Left forelimb (tissue), 1 donor: ENCODE results near the gene HOXA10.
A peak's percentile ranks its signal among the peaks of the same experiment; 100 is the strongest.

Experiments
- DNase-seq: peaks from one replicate; pipeline ENCODE4 v3.0.0-alpha.2; 2018; ENCODE audit warnings: low spot score

Gene HOXA10

GRCh38 chr7:27145165-27145913 lies 28.8 kb downstream of the HOXA10 start:
- peak; percentile 67 for DNase-seq

- DNase-seq, result peak; percentile 66
Measured at GRCh38 chr7:27144781-27145164, 29.3 kb downstream of the HOXA10 start.

- peak; percentile 60 for DNase-seq
Measured at GRCh38 chr7:27143950-27144780, 30.0 kb downstream of the HOXA10 start.

- peak; percentile 87 for DNase-seq
Measured at GRCh38 chr7:27143023-27143949, 30.8 kb downstream of the HOXA10 start, which contains the start of gene HOXA5. Gene HOXA5, minus strand, starts transcription at chr7:27143681. Its CDS starts 74 bp downstream, at chr7:27143607.

- DNase-seq, result no peak
Measured at GRCh38 chr7:27142580-27143022, 31.5 kb downstream of the HOXA10 start.

- peak; percentile 65 for DNase-seq
Measured at GRCh38 chr7:27141923-27142579, 32.1 kb downstream of the HOXA10 start.

- peak; percentile 51 for DNase-seq
Measured at GRCh38 chr7:27141137-27141922, 32.8 kb downstream of the HOXA10 start.

- peak; percentile 60 for DNase-seq
Measured at GRCh38 chr7:27140126-27140857, 33.8 kb downstream of the HOXA10 start.

- peak; percentile 67 for DNase-seq
Measured at GRCh38 chr7:27139334-27140125, 34.6 kb downstream of the HOXA10 start.

GRCh38 chr7:27138985-27139333 lies 35.2 kb downstream of the HOXA10 start:
- peak; percentile 44 for DNase-seq

- peak; percentile 61 for DNase-seq
Measured at GRCh38 chr7:27138472-27138871, 35.6 kb downstream of the HOXA10 start.

- DNase-seq, result no peak
Measured at GRCh38 chr7:27137640-27138315, 36.3 kb downstream of the HOXA10 start.

- DNase-seq, result peak; percentile 28
Measured at GRCh38 chr7:27134392-27134791, 39.7 kb downstream of the HOXA10 start.

GRCh38 chr7:27133409-27134231 lies 40.5 kb downstream of the HOXA10 start:
- peak; percentile 33 for DNase-seq

GRCh38 chr7:27132978-27133377 lies 41.1 kb downstream of the HOXA10 start:
- DNase-seq, result no peak

- DNase-seq, result no peak
Measured at GRCh38 chr7:27132214-27132613, 41.9 kb downstream of the HOXA10 start.

GRCh38 chr7:27131390-27131819 lies 42.7 kb downstream of the HOXA10 start:
- peak; percentile 30 for DNase-seq
